IPS DF 19.7 (cell line): ENCODE measurements around the gene PERP.

Experiments
- DNase-seq: peaks from one replicate; pipeline ENCODE4 v3.0.0-alpha.2; 2013; ENCODE audit warnings: low read depth, low spot score

Gene PERP

DNA sequence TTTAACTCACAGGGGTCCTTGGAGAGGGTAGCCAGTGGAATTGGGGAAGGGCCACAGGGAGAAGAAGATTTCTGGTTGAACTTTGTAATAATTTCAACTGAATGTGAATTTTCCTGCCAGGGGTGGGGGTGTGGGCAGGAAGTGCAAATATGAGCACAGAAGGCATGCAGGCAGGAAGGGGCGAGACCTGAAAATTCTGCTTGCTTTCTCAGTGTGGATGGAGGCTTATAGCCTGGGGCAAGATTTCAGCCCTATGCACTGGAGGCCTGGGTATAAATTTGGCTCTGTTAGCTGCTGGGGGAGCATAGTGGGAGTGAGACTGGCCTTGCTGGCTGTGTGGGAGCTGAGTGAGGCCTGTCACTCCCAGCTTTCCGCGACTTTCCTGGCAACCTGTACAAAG is 54.4 kb downstream of the PERP start:
- no peak for DNase-seq

DNA sequence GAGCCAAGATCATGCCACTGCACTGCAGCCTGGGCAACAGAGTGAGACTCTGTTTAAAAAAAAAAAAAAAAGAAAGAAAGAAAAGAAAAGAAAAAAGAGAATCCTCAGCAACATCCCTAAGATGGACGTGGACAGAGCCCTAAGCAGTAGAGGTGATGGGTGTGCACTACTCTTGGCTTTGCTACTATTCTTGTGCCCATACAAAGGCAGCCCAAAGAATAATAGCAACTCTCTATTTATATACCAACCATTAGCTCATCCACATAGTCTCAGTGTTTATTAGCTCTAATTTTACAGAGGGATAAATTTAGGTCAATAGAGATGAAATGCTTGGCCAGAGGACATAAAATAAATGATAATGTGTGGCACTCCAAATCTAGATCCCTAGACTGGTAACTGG is 62.2 kb downstream of the PERP start:
- DNase-seq = no peak

DNA sequence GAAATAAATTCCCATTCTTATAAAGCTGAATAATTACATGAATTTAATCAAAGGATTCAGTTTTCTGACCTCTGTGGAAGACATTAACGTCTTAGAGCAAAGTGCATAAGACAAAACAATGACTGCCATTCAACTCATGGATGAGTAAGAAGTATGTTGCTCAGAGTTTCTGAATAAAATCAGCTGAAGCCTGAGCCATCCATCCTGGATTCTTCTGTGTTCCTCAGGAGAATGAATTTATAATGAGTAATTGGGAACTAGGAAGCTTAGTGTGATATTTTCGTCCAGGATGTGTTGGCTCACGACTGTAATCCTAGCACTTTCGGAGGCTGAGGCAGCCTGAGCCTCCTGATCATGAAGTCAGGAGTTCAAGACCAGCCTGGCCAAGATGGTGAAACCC is 62.8 kb downstream of the PERP start:
- no peak for DNase-seq
